Upper lobe of left lung (tissue), 6 donors: ENCODE data around the gene TASP1. TPM values are rescaled to one million over a fixed set of nuclear protein-coding genes. Genes with fewer than 3 reads are reported as not detected.

Experiments used
- ATAC-seq, 2 donors: fragments of 200-7000 bp; cut with Tn5 transposase; one replicate each; pipeline ENCODE4 v1.9.1; 2022; ENCODE audit warnings: mild to moderate bottlenecking in 2 of 2, moderate library complexity in 2 of 2; ENCODE audit not compliant: low FRiP score in 2 of 2
- DNase-seq, 2 donors: peaks; one replicate each; pipeline ENCODE4 v3.0.0-alpha.2; 2019 to 2020
- H3K27ac ChIP-seq, 4 donors: fragments of 200-600 bp; sonication (generic); one replicate each; pipeline ENCODE4 v1.5.1; 2016 to 2019
- H3K27me3 ChIP-seq, 4 donors: fragments of 200-600 bp; sonication (generic); one replicate each; pipeline ENCODE4 v1.5.1; 2017 to 2019
- H3K36me3 ChIP-seq, 4 donors: fragments of 200-600 bp; sonication (generic); one replicate each; pipeline ENCODE4 v1.5.1; 2016 to 2019
- H3K4me1 ChIP-seq, 4 donors: fragments of 200-600 bp; sonication (generic); one replicate each; pipeline ENCODE4 v1.5.1; 2018 to 2019
- H3K4me3 ChIP-seq, 4 donors: fragments of 200-600 bp; sonication (generic); one replicate each; pipeline ENCODE4 v1.5.1; 2017 to 2019; ENCODE audit warnings: mild to moderate bottlenecking in 2 of 4, moderate library complexity in 1 of 4
- H3K9me3 ChIP-seq, 4 donors: fragments of 200-600 bp; sonication (generic); one replicate each; pipeline ENCODE4 v1.5.1; 2018 to 2019
- CTCF ChIP-seq, 6 experiments: fragments of 450-650 bp in 4 of 6; fragments of 200-600 bp in 2 of 6; sonication (generic) in 2 of 6; IDR thresholded peaks; one replicate each; pipeline ENCODE4 v1.5.1; 2016 to 2019; ENCODE audit warnings: antibody characterized with exemption in 6 of 6
- EP300 ChIP-seq, 4 donors: sonication (generic); formaldehyde crosslinking; IDR thresholded peaks; one replicate each; pipeline ENCODE4 v1.5.1; 2017; ENCODE audit warnings: antibody characterized with exemption in 4 of 4, control low read depth in 2 of 4
- POLR2A ChIP-seq, 4 donors: fragments of 450-650 bp; IDR thresholded peaks; one replicate each; pipeline ENCODE4 v1.5.1; 2016 to 2017; ENCODE audit warnings: antibody characterized with exemption in 4 of 4, mild to moderate bottlenecking in 2 of 4
- POLR2AphosphoS5 ChIP-seq, 2 donors: sonication (generic); formaldehyde crosslinking; IDR thresholded peaks; one replicate each; pipeline ENCODE4 v1.5.1; 2017; ENCODE audit warnings: antibody characterized with exemption in 2 of 2
- WGBS, 2 donors: methylation state at CpG; one replicate each; pipeline ENCODE4 v1.1.5; 2017 to 2018; 5-methylcytosine and 5-hydroxymethylcytosine counted together
- total RNA-seq, 6 donors: library from RNA; depleted of rRNA in 4 of 6; stranded (reverse); fragments of >200 nt in 4 of 6; gene quantifications; one replicate each; pipeline versions ENCODE4 v1.1.0 to v1.2.1, GENCODE V29; 2016 to 2021
- donor health status: DM: no; HTN: no; CAD: no; lungs with moderate emphysema.
- donor health status: DM: no; HTN: yes; CAD: no; lungs with severe emphysema.

Gene TASP1
- total RNA-seq, 6 donors from 2014 or later: 12.4 to 21.1 (median 14.0) TPM

- ATAC-seq: no peak
These were observed 67.1 kb downstream of the TASP1 start for GRCh38 chr20:13571662-13572061.

DNA sequence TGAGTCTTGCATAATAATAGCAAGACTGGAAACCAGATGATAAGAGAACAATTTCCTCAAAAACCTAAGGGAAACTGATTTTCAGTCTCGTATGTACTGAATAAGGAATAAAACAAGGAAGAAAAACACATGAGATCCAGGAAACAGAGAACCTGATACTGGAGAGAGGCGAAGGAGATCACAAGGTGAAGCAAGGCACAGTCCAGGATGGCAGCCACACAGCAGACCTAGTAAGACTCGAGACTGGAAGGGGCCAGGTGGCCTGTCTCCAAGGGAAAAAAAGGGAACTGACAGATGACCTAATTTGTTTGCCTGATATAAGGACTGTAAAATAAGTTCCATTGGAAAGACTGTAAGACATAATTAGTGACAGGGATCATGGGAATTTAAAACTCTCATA is 71.1 kb downstream of the TASP1 start:
- Histone ChIP-seq H3K27ac (peak overlapping the region in 1 of 4 donors; percentile 4), H3K36me3 (peaks cover 0 to 3% (median 0%) of the 10 kb centered on the region in 4 donors), H3K4me3 (no peak overlapping the region), H3K27me3 (no peaks in the 10 kb centered on the region), H3K9me3 (no peaks in the 10 kb centered on the region), H3K4me1 (no peaks in the 10 kb centered on the region)
- TF ChIP-seq POLR2AphosphoS5 (IDR thresholded peaks at IDR 0.05) (no peak), EP300 (IDR thresholded peaks at IDR 0.05) (no peak), POLR2A (IDR thresholded peaks at IDR 0.05) (no peak), CTCF (IDR thresholded peaks at IDR 0.05) (no peak)
- ATAC-seq (no peak), DNase-seq (no peak)
- WGBS, 2 donors: 67 to 70% methylated on average over 3 of the region's 3 CpGs

More at GRCh38 chr20:13571662-13572061, 67.1 kb downstream of the TASP1 start:
- DNase-seq: no peak
- Histone ChIP-seq H3K27ac (no peak overlapping the region), H3K36me3 (peaks cover 0 to 5% (median 2%) of the 10 kb centered on the region in 4 donors), H3K27me3 (no peaks in the 10 kb centered on the region), H3K4me1 (no peaks in the 10 kb centered on the region), H3K4me3 (no peak overlapping the region), H3K9me3 (no peaks in the 10 kb centered on the region)
- 92 to 96% methylated on average over 2 of the region's 2 CpGs for WGBS, 2 donors
- no peak for TF ChIP-seq POLR2AphosphoS5 (IDR thresholded peaks at IDR 0.05)
- TF ChIP-seq POLR2A (IDR thresholded peaks at IDR 0.05): no peak
- no peak for TF ChIP-seq EP300 (IDR thresholded peaks at IDR 0.05)
- no peak for TF ChIP-seq CTCF (IDR thresholded peaks at IDR 0.05)

DNA sequence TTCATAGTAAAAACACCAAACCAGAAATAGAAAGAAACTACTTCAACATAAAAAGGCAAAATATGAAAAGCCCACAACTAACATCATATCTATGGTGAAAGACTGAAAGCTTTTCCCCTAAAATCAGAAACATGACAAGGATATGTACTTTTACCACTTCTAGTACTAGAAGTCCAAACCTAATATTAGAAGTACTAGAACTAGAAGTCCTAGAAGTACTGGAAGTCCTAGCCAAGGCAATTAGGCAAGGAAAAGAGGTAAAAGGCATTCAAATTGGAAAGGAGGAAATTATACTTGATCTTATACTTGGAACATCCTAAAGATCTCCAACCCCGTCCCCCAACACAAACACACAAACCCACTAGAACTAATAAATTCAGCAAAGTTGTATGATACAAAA is 74.9 kb downstream of the TASP1 start:
- peaks cover 0 to 4% (median 0%) of the 10 kb centered on the region in 4 donors for H3K36me3 ChIP-seq
- H3K4me1 ChIP-seq: no peaks in the 10 kb centered on the region
- peaks cover 0 to 3% (median 0%) of the 10 kb centered on the region in 4 donors for H3K9me3 ChIP-seq
- no peaks in the 10 kb centered on the region for H3K27me3 ChIP-seq
- ATAC-seq: no peak
- H3K4me3 ChIP-seq: no peak overlapping the region
- no peak overlapping the region for H3K27ac ChIP-seq
- TF ChIP-seq POLR2AphosphoS5 (IDR thresholded peaks at IDR 0.05) (no peak), CTCF (IDR thresholded peaks at IDR 0.05) (no peak), EP300 (IDR thresholded peaks at IDR 0.05) (peak in 1 of 4 donors; percentile 41), POLR2A (IDR thresholded peaks at IDR 0.05) (no peak)
- DNase-seq: no peak
- WGBS, 2 donors: 94 to 97% methylated on average over 1 of the region's 1 CpG

GRCh38 chr20:13554706-13555105 is 84.0 kb downstream of the TASP1 start:
- WGBS, 2 donors: 97 to 100% methylated on average over 1 of the region's 1 CpG
- Histone ChIP-seq H3K27ac (no peak overlapping the region), H3K27me3 (no peaks in the 10 kb centered on the region), H3K36me3 (peaks cover 0 to 4% (median 2%) of the 10 kb centered on the region in 4 donors), H3K4me1 (no peaks in the 10 kb centered on the region), H3K9me3 (no peaks in the 10 kb centered on the region), H3K4me3 (no peak overlapping the region)
- no peak for DNase-seq
- no peak for TF ChIP-seq POLR2A (IDR thresholded peaks at IDR 0.05)
- no peak for TF ChIP-seq EP300 (IDR thresholded peaks at IDR 0.05)
- TF ChIP-seq CTCF (IDR thresholded peaks at IDR 0.05): no peak
- TF ChIP-seq POLR2AphosphoS5 (IDR thresholded peaks at IDR 0.05): no peak
- ATAC-seq: no peak

GRCh38 chr20:13554076-13554475 is 84.7 kb downstream of the TASP1 start:
- 87 to 88% methylated on average over 3 of the region's 3 CpGs for WGBS, 2 donors
- Histone ChIP-seq H3K27me3 (no peaks in the 10 kb centered on the region), H3K4me1 (no peaks in the 10 kb centered on the region), H3K9me3 (no peaks in the 10 kb centered on the region), H3K27ac (no peak overlapping the region), H3K36me3 (peaks cover 0 to 4% (median 2%) of the 10 kb centered on the region in 4 donors), H3K4me3 (no peak overlapping the region)
- DNase-seq (no peak), ATAC-seq (no peak)
- TF ChIP-seq EP300 (IDR thresholded peaks at IDR 0.05): no peak
- TF ChIP-seq POLR2A (IDR thresholded peaks at IDR 0.05): no peak
- no peak for TF ChIP-seq POLR2AphosphoS5 (IDR thresholded peaks at IDR 0.05)
- no peak for TF ChIP-seq CTCF (IDR thresholded peaks at IDR 0.05)
